ENCODE results near the gene GPRC5C. TPM values are rescaled to one million over a fixed set of nuclear protein-coding genes. Genes with fewer than 3 reads are reported as not detected.
"Not testable (repeated sequence)": the region's sequence is repeated elsewhere in the genome, so short reads cannot be mapped to it uniquely, and the experiment has no call there.

GPRC5C gene
- polyA plus RNA-seq, 4 donors: 116 to 145 (median 126) TPM

DNA sequence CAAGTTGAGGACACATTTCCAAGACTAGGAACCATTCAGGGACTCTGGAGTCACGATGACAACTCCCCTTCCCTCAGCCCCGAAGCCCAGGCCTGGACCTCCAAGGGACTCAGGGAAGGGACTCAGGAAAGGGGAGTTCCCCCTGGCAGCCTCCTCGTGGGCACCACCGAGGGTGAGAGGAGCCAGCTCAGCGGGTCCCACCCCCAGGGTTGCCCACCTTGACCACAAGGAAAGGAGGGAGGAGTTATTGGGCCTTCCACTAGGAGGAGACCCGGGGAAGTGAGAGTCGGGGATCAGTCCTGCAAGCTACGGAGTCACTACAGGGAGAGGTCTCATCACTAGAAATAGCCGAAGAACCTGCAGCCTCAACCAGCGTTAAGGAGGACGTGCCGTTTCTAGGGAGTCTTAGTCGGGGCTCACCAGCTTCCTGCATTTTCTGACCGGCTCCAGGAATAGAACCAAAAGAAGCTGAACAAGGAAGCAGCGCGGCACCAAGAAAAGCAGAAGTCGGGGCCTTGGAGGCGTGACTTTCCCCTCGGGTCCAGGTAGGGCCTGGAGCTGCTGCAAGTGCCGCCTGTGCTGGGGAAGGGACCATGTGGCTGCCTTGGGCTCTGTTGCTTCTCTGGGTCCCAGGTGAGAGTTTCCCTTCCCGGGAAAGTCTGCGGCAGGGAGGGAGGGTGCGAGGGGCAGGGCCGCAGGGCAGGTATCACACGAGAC, 34.4 kb downstream of the GPRC5C start, which contains the start of gene CD300A:
Gene CD300A (plus strand): TSS at position 524 of the 717 bp plus-strand sequence. CDS start 70 bp downstream, at position 594.
- no peak for DNase-seq (ENCODE audit: low read depth in 4 of 4, low spot score in 3 of 4)

DNA sequence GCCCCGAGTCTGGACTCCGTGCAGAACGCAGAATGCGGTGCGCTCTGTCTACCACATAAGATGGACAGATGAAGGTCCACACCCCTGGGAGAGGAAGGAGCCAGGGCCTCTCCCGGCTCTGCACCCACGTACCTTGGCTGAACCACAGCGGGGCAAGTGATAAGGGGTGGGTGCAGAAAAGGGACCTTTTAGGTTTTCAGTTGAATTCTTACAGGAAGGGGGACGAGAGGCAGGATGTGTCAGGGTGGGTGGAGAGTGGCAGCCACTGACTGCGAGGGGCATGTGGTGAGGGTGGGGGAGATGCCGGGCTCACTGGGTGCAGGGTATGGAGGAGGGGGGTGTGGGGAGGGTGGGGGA, 34.9 kb downstream of the GPRC5C start:
- DNase-seq (ENCODE audit: low read depth in 4 of 4, low spot score in 3 of 4): no peak

DNA sequence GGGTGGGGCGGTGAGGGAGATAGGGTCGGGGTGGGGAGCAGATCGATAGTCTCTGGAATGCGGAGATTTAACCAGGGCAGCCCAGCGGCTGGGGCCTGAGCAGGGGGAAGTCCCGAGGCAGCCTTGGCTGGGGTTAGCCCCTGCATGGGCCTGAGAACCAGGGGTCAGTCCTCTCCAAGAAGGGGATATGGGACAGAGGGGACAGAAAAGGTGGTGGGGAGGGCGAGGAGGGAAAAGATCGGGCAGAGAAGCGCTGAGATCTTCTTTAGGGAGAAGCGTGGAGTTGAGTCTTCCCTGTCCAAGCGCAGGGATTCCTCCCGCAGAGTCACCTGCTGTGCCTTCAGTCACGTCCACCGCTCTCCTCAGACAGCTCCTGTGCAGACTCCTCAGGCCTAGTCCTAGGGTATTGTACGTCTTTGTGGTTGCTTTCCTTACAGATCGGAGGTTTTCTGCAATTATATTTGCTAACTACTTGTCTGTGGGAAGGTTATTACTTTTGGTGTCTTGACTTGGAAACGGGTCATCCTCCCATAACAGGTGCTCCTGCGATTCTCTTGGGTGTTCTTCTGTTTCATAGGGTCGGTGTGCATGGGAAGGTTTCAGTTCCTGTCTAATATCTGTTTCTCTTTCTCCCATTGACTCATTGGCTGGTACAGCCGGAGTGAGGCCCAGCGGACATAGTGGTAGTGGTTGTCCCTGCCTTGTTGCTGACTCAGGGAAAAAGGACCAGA, 35.5 kb downstream of the GPRC5C start:
- DNase-seq (ENCODE audit: low read depth in 4 of 4, low spot score in 3 of 4): no peak

DNA sequence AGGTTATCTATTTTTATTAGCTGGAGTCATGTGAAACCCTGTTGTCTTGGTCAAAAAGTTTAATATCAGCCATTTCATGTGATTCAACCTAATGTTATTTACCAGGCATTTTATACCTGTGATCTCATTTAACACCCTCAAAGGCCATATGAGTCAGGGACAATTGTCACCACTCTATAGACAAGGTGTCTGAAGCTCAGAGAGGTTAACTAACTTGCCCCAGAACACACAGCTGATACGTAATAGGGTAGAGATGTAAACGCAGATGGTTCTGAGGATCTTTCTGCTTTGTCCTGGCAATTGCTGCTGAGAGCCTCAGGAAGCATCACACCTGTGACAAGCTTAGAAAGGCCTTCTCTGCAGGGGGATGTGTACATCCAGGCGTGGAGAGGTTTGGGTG, 39.5 kb downstream of the GPRC5C start:
- no peak for DNase-seq (ENCODE audit: low read depth in 4 of 4, low spot score in 3 of 4)

DNA sequence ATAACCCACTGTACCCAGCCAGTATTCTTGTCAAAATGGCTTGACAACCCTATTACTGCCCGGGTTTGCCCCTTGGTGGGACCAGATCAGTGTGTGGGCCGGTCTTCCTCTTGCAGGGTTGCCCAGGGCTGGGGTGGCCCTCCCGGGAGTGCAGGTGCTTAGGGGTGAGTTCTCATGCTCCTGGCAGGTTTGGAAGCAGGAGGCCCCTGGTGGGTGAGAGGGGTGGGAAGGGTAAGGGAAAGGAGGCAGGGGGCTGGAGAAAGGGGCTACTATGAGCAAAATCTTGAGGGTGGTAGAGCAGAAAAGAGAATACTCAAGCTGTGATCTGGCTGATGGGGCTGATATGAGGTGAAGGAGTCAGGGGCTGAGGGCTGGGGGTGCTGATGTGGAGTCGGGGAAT, 41.0 kb downstream of the GPRC5C start:
- no peak for DNase-seq (ENCODE audit: low read depth in 4 of 4, low spot score in 3 of 4)

DNA sequence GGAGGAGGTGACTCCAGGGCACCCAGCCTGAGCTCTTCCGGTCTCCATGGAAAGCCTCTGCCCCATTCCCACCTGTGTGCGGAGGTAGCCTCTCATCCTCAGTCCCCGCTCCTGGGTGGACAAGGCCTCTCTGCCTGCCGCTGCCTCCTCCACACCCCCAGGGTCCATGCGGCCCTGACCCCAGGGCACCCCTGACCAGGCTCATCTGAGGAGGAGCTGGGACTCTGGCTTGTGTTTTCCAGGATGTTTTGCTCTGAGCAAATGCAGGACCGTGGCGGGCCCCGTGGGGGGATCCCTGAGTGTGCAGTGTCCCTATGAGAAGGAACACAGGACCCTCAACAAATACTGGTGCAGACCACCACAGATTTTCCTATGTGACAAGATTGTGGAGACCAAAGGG, 41.4 kb downstream of the GPRC5C start:
- DNase-seq (ENCODE audit: low read depth in 4 of 4, low spot score in 3 of 4): no peak

DNA sequence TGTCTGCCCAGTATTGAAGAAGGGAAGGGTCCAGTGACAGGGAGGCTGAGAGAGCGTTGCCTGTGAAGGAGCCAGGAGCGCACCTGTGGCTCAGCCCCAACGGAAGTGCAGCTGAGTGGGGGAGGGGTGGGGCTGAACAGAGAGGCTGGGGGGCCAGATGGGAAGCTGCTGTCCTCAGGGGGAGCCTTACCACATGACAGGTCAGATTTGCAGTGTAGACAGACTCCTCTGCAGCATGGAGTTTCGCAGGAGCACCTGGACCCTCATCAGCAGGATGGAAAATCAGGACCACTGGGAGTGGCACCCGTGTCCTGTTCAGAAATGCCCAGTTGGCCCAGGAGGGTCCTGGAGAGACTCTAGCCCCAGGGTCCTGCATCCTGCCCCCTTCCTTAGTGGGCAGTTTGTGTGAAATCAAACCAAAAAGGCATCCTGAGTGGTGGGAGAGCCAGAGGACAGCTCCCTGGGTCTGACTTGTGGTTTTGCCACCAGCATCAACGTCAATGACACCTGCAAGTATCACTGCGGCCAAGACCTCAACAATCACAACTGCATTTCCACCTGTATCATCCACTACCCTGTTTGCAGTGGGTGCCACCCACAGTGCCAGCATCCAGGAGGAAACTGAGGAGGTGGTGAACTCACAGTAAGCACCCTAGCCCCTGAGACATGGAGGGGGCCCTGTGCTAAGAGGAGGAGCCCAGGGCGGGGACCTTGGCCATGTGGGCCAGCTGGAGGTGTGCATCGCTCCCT, 42.3 kb downstream of the GPRC5C start:
- no peak for DNase-seq (ENCODE audit: low read depth in 4 of 4, low spot score in 3 of 4)

DNA sequence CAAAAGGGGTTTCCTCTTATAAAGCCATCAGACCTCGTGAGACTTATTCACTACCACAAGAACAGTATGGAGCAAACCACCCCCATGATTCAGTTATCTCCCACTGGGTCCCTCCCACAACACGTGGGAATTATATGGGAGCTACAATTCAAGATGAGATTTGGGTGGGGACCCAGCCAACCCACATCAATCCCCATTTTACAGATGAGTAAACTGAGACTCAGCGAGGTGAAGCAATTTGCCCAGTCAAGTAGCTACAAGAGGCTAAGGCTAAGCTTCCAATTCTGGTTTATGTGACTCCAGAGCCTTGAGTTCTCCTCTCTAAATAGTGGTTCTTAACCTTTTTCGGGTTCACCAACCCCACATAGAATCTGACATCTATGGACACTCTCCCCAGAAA, 43.3 kb downstream of the GPRC5C start:
- DNase-seq (ENCODE audit: low read depth in 4 of 4, low spot score in 3 of 4): no peak

DNA sequence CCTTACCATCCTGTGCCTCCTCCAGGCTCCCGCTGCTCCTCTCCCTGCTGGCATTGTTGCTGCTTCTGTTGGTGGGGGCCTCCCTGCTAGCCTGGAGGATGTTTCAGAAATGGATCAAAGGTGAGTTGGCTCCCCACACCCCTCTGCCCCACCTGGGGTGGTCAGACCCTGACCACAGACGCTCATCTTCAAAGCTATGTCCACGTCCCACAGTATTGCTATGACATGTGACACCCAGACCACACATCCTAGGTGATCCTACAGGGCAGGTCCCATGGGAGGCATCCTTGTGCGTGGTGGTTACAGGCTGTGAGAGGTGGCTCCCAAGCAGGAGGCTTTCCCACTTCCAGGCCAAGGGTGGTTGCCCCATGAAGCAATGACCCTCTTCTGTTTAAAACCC, 45.5 kb downstream of the GPRC5C start:
- DNase-seq (ENCODE audit: low read depth in 4 of 4, low spot score in 3 of 4): no peak

DNA sequence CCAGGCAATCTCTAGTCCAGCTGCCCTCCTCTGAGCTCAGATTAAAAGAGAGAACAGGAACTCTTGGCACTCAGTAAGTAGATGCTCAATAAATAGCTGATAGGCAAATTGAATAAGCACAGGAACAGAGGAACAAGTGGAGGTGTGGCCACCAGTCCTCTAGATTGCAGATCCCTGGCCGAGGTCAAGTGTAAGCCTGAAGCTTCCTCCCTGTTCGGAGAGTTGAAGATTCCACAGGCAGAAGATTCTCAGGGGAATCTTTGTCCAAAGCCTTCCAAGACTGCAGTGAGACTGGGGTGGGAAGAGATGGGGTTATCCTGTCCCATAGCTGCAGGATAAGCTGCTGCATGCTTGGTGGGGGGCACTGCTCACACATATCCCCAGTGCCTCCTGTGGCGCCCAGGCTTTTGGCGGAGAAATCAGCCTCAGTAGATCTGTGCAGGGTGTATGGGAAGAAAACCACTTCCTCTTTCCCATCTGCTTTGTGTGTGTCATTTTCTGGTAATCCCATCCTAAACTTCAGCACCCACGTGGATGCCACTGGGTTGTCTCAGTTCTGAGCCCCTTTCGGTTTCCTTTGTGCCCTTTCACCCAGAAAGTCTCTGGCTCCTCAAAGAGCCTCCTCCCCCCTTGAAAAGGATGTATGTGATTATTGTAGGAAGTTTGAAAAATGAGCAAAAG, 46.7 kb downstream of the GPRC5C start:
- DNase-seq (ENCODE audit: low read depth in 4 of 4, low spot score in 3 of 4): no peak

DNA sequence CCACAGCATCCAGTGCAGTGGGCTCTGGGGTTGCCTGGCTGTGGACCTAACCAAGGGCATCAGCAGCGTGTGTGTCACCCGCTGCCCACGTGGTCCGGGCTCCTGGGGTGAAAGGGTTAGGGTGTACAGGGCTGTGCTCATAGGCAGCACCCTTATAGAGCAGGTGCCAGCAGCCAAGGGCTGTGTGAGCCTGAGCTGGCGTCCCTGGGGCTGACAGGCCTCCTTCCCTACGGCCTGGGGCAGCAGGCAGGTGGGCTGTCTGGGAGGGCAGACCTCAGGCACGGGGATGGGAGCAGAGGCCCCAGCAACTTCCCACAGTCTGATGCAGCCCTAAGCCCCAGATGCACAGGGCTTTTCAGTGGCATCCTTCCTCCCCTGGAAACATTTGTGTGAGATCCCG, 48.4 kb downstream of the GPRC5C start:
- no peak for DNase-seq (ENCODE audit: low read depth in 4 of 4, low spot score in 3 of 4)

DNA sequence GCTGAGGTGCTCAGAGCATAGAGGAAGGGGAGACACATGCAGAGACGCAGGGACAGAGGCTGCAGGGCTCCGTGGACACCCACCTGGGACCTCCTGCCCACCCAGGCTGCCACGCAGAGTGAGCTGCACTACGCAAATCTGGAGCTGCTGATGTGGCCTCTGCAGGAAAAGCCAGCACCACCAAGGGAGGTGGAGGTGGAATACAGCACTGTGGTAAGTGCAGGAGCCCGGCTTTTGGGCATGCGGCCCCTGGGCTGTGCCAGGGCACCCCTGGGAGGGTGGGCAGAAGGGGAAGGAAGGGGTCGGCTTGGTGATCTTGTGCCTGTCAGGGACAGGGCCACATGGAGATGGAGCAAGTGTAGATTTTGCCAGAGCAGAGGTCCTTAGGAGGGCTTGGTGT, 49.7 kb downstream of the GPRC5C start:
- DNase-seq (ENCODE audit: low read depth in 4 of 4, low spot score in 3 of 4): no peak

DNA sequence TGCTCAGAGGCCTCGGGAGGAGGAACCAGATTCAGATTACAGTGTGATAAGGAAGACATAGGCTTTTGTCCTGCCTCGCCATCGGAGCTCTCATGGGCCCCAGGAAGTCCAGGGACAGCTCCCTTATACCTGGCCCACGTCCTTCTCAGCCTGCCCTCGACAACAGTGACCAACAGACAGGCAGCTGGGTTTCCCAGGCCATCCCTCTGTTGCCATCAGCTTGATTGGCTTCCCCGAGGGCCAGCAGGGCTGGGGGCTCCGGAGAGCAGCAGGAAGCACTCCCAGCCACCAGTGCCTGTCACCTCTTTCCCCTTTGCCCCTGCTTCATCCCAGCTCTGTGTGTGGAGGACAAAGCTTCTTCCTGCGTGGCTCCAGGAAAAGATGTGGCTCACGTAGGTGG, 52.2 kb downstream of the GPRC5C start:
- no peak for DNase-seq (ENCODE audit: low read depth in 4 of 4, low spot score in 3 of 4)

DNA sequence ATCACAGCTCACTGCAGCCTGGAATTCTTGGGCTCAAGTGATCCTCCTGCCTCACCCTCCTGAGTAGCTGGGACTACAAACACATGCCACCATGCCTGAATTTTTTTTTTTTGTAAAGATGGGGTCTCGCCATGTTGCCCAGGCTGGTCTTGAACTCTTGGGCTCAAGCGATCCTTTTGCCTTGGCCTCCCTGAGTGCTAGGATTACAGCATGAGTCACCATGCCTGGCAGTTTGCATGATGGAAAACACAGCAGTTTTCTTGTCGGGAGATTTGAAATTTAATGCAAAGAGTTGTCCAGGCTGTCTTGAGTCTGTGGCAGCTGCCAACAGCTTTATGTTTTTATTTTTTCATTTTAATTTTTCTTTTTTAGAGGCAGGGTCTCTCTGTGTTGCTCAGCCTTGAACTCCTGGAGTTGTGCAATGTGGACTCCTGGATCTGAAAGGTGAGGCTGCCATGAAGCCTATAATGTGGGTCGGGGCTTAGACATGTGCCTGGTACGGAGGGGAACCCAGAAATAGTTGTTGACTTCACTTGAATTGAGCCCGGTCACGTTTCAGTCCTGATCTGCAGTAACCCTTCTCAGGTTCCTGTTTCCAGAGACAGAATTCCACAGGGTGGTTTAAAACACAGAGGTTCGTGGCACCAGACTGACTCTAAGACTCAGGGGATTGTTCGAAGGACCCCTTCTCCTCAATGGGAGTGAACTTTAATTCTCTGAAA, 53.3 kb downstream of the GPRC5C start:
- DNase-seq (ENCODE audit: low read depth in 4 of 4, low spot score in 3 of 4): no peak

DNA sequence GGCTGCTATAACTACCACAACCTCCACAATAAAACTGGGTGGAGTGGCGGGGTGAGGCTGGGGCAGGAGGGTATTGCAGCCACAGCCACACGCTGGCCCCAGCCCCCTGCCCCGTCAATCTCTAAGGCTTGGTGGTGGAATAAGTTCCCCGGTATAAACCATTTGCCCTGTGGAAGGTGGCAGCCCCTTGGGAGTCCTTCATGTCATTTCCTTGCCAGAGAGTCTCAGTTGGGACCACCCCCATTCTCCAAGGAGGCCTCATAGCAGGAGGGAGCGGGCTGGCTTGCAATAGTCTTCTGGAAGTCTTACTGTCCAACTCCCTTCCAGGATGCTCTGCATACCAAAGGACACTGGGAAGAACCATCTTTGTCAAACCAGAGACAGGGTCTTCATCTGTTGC, 54.0 kb downstream of the GPRC5C start:
- no peak for DNase-seq (ENCODE audit: low read depth in 4 of 4, low spot score in 3 of 4)

DNA sequence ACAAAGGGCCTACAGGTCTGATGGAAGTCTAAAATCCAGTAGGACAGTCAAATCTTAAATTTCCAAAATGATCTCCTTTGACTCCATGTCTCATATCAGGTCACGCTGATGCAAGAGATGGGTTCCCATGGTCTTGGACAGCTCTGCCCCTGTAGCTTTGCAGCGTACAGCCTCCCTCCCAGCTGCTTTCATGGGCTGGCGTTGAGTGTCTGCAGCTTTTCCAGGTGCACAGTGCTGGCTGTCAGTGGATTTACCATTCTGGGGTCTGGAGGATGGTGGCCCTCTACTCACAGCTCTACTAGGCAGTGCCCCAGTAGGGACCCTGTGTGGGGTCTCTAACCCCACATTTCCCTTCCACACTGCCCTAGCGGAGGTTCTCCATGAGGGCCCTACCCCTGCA, 56.4 kb downstream of the GPRC5C start:
- DNase-seq (ENCODE audit: low read depth in 4 of 4, low spot score in 3 of 4): not testable (repeated sequence)

DNA sequence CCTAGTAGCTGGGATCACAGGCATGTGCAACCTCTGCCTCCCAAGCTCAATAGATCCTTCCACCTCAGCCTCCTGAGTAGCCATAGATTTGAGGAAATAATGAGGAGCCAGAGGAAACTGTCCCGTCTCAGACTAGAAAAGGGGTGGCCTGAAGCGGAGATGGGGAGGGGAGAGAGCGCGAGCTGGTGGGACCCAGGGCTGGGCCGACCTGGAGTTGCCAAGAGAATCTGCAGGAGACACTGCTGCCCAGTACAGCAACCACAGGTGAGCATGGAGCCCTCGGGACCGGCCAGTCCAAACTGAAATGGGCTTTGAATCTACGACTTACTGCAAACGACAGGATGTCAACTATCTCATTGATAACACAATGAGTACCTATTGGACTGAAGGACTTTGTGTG, 58.8 kb downstream of the GPRC5C start:
- DNase-seq (ENCODE audit: low read depth in 4 of 4, low spot score in 3 of 4): no peak

DNA sequence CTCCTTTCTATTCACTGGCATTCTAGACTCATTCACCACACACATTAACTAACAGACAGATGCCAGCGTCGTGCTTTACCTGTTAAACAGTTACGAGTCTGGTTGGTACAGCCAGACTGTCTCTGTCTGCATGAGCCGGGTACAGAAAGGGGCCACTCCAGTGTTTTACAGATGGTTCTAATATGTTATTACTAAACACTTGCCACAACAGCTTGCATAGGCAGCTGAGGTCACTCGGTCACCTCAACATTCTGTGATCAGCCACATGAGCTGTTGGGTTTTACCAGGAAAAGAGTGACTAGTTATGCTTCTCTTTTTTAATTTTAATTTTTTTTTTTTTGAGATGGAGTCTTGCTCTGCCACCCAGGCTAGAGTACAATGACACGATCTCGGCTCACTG, 59.7 kb downstream of the GPRC5C start:
- no peak for DNase-seq (ENCODE audit: low read depth in 4 of 4, low spot score in 3 of 4)

DNA sequence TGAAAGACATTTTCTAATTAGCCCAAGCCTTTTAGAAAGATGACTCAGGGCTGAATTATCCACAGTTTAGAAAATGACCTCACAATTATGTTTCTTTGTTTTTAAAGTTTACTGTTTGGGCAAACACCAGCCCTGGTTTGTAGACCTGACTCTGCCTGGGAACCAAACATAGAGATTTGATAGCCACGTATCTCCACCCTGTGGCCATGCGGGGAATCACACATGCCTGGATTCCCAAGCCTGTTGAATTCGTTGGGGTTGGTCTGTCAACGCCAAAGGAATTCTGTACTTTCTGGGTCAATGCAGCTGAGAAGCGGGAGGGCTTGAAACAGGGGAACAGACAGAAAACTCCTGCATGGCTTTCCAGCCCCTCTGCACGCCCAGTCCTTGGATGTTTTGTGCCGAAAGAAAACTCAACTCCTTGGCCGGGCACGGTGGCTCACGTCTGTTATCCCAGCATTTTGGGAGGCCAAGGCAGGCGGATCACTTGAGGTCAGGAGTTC, 61.5 kb downstream of the GPRC5C start:
- peak; percentile 48 to 68 (median 54) for DNase-seq (ENCODE audit: low read depth in 4 of 4, low spot score in 3 of 4)

Data from right renal pelvis (tissue), 4 donors.